Activated effector memory CD4-positive, alpha-beta T cell treated with anti-CD3 and anti-CD28 coated beads, Interleukin-2, amount 50 U/mL, for 16 hours (primary cell): ENCODE data around the gene SARS1.

Experiments used
- DNase-seq: peaks from one replicate; pipeline ENCODE4 v3.0.0-alpha.2; 2020

The SARS1 gene

GRCh38 chr1:109251277-109252166 is 37.8 kb downstream of the SARS1 start:
- no peak for DNase-seq

- DNase-seq: no peak
These were observed 38.6 kb downstream of the SARS1 start for GRCh38 chr1:109252167-109252892.

- no peak for DNase-seq
These were observed 39.4 kb downstream of the SARS1 start for GRCh38 chr1:109252893-109253802.

DNA sequence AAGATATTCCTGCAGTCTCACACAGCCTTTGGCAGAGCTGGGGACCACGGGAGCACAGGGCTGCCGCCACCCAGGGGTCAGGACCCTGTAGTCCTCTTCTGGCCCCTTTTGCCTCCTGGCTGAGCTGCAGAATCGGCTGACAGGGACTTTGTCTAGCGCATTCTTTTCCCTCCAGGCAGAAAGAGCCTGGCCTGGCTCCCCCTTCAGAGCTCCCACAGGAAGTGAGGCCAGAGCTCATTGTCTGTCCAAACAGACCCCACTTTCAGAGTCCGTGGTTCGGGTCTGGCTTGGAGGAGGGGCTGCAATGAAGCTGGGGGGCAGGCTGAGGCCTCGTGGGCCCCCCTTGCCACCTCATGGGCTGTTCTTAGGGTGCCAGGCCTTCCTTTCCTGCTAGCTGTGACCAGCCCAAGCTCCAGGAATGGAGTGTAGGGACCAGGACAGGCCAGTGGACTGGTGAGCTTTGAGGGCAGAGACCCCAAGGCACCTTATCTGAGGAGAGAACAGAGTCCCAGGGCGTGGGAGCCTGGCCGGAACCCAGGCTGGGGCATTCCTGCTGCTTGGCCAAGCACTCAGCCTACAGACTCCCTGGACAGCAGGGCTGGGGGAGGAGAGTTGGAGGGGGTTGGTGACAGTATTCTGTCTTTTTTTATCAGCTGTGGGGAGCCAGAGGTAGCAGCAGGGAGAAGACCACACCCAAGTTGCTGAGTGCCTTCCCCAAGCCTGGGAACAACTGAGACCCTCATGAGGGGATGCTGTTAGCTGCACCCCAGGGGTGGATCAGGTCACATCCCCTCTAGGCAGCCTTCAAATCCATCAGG is 40.3 kb downstream of the SARS1 start:
- DNase-seq: no peak

- no peak for DNase-seq
These were observed 40.9 kb downstream of the SARS1 start for GRCh38 chr1:109254621-109255096.

DNA sequence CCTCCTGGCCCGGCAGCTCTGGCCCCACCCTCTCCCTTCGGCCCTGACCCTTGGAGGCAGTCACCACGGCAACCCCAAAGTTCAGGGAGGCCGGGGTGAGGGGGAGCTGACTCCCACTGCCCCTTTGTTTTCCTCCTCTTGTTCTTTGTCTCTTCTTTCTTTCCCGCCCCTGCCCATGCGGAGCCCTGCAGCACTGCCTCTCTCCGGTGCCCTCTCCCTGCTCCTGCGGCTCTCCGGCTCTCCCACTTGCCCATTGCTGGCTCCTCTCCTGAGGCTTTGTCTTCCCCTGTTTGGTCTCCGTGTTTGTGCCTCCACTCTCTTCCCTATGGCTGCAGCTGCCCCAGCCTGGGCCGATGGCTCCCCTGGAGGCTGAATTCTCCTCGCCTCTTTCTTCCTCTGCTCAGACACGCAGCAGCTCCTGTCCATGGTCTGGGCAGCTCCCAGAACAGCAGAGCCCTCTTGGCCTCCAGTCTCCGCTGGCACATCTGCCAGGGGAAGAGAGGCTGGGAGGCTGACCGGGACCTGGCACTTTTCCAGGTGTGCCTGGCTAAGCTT is 41.5 kb downstream of the SARS1 start:
- DNase-seq: no peak

DNA sequence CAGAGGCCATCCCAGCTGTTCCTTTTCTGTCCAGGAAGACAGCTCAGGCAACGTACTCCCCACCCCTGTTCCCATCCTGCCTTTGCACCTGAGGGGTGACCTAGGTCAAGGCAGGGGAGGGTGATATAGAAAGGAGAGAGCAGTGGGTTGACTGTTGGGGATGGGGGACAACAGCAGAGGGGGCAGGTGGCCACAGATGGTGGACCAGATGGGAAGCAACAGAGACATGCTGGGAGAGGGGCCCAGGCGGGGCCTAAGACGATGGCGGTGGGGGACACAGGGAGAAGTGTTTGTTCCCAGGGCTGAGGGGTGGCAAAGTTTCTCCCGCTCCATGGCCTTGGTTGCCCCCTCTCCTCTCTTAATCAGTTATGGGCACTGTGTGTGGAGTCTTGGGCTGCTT is 42.0 kb downstream of the SARS1 start:
- no peak for DNase-seq

GRCh38 chr1:109256085-109256484 is 42.4 kb downstream of the SARS1 start:
- no peak for DNase-seq

DNA sequence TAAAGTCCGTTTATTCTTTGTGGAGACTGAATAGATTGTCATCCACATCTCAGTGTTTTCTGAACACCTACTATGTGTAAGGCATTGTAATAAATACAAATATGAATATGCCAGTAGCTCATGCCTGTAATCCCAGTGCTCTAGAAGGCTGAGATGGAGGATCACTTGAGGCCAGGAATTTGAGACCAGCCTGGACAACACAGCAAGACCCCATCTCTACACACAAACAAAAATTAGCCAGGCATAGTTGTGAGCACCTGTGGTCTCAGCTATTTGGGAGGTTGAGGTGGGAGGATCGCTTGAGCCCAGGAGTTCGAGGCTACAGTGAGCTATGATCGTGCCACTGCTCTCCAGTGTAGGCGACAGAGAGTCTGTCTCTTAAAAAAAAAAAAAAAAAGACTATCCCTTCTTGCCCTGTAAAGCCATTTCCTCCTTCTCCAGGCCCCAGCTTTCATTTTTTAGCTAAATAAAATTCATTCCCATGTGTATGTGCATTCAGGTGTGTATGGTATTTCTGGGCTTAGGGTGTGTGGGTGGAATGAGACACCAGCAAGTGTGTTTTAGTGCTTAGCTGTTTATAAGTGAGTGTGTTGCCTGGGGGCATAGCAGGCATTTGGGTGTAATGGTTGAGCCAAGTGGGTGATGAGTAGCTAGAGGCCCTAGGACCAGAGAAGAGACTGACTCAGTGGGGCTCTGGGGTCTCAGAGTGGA is 43.4 kb downstream of the SARS1 start:
- DNase-seq: no peak

DNA sequence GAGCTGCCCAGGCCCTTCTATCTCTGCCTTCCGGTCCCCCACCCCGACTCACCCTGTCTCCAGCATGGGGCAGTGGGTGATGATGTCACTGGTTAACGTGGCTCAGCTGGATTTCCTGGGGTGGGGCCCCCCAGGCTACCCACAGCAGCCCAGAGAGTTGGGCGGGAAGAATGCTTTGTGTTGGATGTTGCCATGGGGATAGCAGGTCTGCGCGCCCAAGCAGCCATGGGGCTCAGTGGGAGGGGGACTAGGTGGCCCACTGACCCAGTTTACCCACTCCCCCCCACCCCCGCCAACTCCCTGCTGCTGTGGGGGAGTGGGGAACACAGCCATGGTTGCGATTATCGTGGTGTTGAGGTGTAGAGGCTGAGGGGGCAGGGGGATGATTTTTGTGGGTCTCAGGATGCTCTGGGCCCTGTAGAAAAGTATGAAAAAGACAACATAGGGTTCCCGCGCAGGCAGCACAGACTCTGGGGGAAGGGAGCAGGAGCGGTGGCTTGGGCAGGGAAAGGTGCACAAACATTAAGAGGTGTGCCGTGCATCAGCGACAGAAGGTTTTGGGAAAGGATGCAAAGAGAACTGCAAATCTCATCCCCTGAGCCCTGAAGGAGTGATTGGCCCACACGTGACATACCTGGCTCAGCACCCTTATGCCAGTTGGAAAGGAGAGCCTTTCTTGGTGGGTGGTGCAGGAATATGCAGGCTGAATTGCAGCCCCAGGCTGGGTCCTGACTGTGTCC is 44.1 kb downstream of the SARS1 start:
- no peak for DNase-seq

DNA sequence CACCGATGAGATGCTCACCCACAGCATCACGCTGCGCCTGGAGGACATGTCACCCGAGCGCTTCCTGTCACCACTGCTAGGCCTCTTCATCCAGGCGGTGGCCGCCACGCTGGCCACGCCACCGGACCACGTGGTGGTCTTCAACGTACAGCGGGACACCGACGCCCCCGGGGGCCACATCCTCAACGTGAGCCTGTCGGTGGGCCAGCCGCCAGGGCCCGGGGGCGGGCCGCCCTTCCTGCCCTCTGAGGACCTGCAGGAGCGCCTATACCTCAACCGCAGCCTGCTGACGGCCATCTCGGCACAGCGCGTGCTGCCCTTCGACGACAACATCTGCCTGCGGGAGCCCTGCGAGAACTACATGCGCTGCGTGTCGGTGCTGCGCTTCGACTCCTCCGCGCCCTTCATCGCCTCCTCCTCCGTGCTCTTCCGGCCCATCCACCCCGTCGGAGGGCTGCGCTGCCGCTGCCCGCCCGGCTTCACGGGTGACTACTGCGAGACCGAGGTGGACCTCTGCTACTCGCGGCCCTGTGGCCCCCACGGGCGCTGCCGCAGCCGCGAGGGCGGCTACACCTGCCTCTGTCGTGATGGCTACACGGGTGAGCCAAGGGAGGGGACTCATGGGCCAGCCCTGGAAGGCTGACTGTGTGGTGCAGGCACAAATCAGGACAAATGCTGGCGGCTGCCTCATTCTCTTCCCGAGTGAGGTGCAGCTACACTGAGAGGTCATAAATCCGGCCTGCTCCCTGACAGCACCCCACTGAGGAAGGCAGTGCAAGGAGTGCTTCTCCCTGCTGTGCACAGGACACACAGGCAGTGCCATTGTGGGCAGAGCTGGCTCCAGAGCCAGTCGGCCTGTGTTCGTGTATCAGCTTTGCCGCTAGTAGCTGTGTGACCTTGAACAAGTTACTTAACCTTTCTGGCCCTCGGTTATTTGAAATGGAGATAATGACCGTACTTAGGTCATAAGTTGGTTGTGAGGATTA is 45.1 kb downstream of the SARS1 start:
- DNase-seq: no peak

GRCh38 chr1:109259674-109260557 is 46.2 kb downstream of the SARS1 start:
- DNase-seq: no peak

DNA sequence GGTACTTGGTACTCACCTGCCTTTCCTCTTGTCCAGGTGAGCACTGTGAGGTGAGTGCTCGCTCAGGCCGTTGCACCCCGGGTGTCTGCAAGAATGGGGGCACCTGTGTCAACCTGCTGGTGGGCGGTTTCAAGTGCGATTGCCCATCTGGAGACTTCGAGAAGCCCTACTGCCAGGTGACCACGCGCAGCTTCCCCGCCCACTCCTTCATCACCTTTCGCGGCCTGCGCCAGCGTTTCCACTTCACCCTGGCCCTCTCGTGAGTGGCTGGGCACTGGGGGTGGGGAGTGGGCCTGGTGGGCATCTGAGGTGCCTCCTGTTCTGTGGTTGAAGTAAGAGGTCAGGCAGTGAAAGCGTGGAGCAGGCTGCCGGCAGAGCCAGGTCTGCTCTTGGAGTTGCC is 47.3 kb downstream of the SARS1 start:
- DNase-seq: no peak

DNA sequence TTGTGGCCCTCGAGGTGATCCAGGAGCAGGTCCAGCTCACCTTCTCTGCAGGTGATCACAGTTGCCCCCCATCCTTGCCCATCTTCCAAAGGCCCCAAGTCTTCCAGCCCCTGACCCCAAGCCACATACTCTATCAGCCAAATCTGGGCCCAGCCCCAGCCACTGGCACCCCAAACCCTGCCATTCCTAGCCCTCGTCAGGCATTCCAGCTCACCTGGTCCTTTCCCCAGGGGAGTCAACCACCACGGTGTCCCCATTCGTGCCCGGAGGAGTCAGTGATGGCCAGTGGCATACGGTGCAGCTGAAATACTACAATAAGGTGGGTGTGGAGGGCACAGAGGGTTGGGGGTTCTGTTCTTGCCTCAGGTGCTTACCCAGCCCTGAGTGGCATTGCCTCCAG is 47.9 kb downstream of the SARS1 start:
- no peak for DNase-seq

GRCh38 chr1:109262231-109263055 is 48.7 kb downstream of the SARS1 start:
- no peak for DNase-seq

GRCh38 chr1:109263234-109263596 is 49.5 kb downstream of the SARS1 start:
- no peak for DNase-seq
